ENCODE measurements around the gene LSG1. TPM values are rescaled to one million over a fixed set of nuclear protein-coding genes. Genes with fewer than 3 reads are reported as not detected.

LSG1 gene
- total and polyA plus RNA-seq, 9 donors: 26.8 to 46.6 (median 31.5) TPM

DNA sequence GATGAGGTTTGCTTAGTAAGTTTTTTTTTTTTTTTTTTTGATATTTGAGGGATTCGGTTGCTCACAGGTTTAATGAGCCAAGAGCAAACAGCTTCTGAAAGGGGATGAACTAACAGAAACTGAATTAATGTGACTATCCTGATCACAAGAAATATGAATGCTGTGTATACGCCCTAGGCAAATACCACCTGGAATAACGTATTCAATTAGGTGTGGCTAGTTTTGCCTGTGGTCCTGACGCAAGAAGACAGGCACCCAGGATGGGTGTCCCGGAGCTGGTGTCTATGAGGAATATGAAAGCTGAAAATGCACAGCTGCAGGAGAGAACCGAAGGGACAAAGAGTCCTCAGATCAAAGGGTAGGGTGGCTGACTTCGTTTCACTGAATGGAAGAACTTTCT lies 14.6 kb downstream of the LSG1 start:
- TF ChIP-seq, protein P1, sequence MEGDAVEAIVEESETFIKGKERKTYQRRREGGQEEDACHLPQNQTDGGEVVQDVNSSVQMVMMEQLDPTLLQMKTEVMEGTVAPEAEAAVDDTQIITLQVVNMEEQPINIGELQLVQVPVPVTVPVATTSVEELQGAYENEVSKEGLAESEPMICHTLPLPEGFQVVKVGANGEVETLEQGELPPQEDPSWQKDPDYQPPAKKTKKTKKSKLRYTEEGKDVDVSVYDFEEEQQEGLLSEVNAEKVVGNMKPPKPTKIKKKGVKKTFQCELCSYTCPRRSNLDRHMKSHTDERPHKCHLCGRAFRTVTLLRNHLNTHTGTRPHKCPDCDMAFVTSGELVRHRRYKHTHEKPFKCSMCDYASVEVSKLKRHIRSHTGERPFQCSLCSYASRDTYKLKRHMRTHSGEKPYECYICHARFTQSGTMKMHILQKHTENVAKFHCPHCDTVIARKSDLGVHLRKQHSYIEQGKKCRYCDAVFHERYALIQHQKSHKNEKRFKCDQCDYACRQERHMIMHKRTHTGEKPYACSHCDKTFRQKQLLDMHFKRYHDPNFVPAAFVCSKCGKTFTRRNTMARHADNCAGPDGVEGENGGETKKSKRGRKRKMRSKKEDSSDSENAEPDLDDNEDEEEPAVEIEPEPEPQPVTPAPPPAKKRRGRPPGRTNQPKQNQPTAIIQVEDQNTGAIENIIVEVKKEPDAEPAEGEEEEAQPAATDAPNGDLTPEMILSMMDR (IDR thresholded peaks at IDR 0.05): no peak
- TF ChIP-seq EP300 (IDR thresholded peaks at IDR 0.05) (no peak), POLR2A (IDR thresholded peaks at IDR 0.05) (no peak)
- Histone ChIP-seq H3K4me3 (no peak overlapping the region), H3K36me3 (no peaks in the 10 kb centered on the region), H3K27ac (no peak overlapping the region), H3K4me1 (ENCODE audit: insufficient read depth) (peaks cover 4% of the 10 kb centered on the region), H3K9me3 (no peaks in the 10 kb centered on the region), H3K27me3 (no peaks in the 10 kb centered on the region)
- intact Hi-C loops (cut with DNase I): no loop called here
- WGBS, 3 donors: 77 to 86% (median 79%) methylated on average over 7 of the region's 7 CpGs
- no peak for DNase-seq

DNA sequence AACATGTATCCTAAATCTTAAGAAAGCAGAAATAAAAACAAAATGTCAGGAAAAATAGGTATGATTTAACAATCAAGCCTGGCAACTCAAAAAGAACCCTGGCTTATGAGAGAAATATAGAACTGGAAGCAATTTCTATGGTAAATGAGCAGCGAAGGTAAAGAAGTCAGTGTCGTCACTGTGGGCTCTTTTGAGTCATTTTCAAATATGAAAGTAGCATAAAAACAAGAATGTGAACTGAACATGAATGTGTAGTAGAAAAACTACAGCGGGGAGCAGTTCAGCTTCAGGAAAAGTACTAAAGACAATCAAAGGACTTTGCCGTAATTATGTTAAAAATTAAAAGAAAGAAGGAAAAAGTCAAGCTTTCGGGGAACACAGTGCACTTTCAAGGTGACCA lies 17.5 kb downstream of the LSG1 start:
- Histone ChIP-seq H3K4me3 (no peak overlapping the region), H3K9me3 (no peaks in the 10 kb centered on the region), H3K4me1 (ENCODE audit: insufficient read depth) (peaks cover 2% of the 10 kb centered on the region), H3K27me3 (no peaks in the 10 kb centered on the region), H3K27ac (no peak overlapping the region), H3K36me3 (no peaks in the 10 kb centered on the region)
- intact Hi-C loops (cut with DNase I): no loop called here
- no peak for TF ChIP-seq POLR2A (IDR thresholded peaks at IDR 0.05)
- no peak for DNase-seq
- WGBS, 3 donors: 88 to 94% (median 92%) methylated on average over 5 of the region's 5 CpGs

- Histone ChIP-seq H3K27me3 (no peaks in the 10 kb centered on the region), H3K9me3 (no peaks in the 10 kb centered on the region), H3K4me1 (ENCODE audit: insufficient read depth) (no peaks in the 10 kb centered on the region), H3K4me3 (no peak overlapping the region), H3K36me3 (no peaks in the 10 kb centered on the region), H3K27ac (no peak overlapping the region)
- intact Hi-C loops (cut with DNase I): no loop called here
- no peak for DNase-seq
- WGBS, 3 donors: 69 to 85% (median 76%) methylated on average over 3 of the region's 3 CpGs
- TF ChIP-seq EP300 (IDR thresholded peaks at IDR 0.05): no peak
- TF ChIP-seq, protein P1 (IDR thresholded peaks at IDR 0.05): no peak
- TF ChIP-seq POLR2A (IDR thresholded peaks at IDR 0.05): no peak
Measured at GRCh38 chr3:194647747-194648146, 24.2 kb downstream of the LSG1 start.

DNA sequence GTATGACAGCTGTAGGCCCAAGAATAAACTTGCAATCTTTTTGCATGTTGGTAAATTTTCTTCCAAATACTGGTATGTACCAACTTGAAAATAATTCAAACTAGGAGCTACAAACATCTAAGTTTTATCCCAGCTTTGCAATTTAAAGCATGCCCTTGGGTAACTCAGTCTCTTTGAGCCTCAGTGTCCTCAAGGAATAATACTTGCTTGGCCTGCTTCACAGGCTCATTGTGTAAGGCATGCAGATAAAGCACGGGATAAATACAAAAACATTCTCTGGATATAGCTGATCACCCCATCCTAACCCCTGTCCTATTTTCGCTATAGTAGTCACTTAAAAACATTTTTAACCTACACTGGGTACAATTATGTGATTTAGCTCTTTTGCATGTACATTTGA lies 29.2 kb downstream of the LSG1 start:
- H3K4me3 ChIP-seq: no peak overlapping the region
- H3K36me3 ChIP-seq: no peaks in the 10 kb centered on the region
- DNase-seq: no peak
- TF ChIP-seq, protein P1 (IDR thresholded peaks at IDR 0.05): no peak
- TF ChIP-seq EP300 (IDR thresholded peaks at IDR 0.05): no peak
- TF ChIP-seq POLR2A (IDR thresholded peaks at IDR 0.05): no peak
- no peaks in the 10 kb centered on the region for H3K9me3 ChIP-seq
- H3K27ac ChIP-seq: no peak overlapping the region
- WGBS, 3 donors: 67 to 78% (median 76%) methylated on average over 2 of the region's 2 CpGs
- no peaks in the 10 kb centered on the region for H3K27me3 ChIP-seq
- intact Hi-C loops (cut with DNase I): no loop called here
- H3K4me1 ChIP-seq (ENCODE audit: insufficient read depth): no peaks in the 10 kb centered on the region

GRCh38 chr3:194640829-194641228 lies 31.2 kb downstream of the LSG1 start:
- no peaks in the 10 kb centered on the region for H3K4me1 ChIP-seq (ENCODE audit: insufficient read depth)
- H3K27me3 ChIP-seq: no peaks in the 10 kb centered on the region

More at GRCh38 chr3:194640829-194641228, 31.2 kb downstream of the LSG1 start:
- no peak for DNase-seq
- Histone ChIP-seq H3K27ac (no peak overlapping the region), H3K4me3 (no peak overlapping the region), H3K36me3 (no peaks in the 10 kb centered on the region), H3K9me3 (no peaks in the 10 kb centered on the region)
- TF ChIP-seq, protein P1 (IDR thresholded peaks at IDR 0.05): no peak
- TF ChIP-seq EP300 (IDR thresholded peaks at IDR 0.05) (no peak), POLR2A (IDR thresholded peaks at IDR 0.05) (no peak)
- intact Hi-C loops (cut with DNase I): no loop called here
- WGBS, 3 donors: 67 to 68% (median 67%) methylated on average over 7 of the region's 7 CpGs
